CD14-positive monocyte (primary cell): ENCODE results near the gene EIF4G2. TPM values are rescaled to one million over a fixed set of nuclear protein-coding genes. Genes with fewer than 3 reads are reported as not detected.
A peak's percentile ranks its signal among the peaks of the same experiment; 100 is the strongest.

Experiments used
- DNase-seq, 3 donors: peaks; one replicate each; pipeline ENCODE4 v3.0.0-alpha.2; 2011 to 2022
- H2AFZ ChIP-seq: 2 replicates; pipeline ENCODE4 v1.6.0; 2012; ENCODE audit warnings: mild to moderate bottlenecking, low read depth, low read length, inconsistent platforms; ENCODE audit not compliant: insufficient read depth, poor library complexity, severe bottlenecking
- H3K27ac ChIP-seq, 2 donors: 1 replicate in 1 of 2; 2 replicates in 1 of 2; pipeline ENCODE4 v1.5.1; 2012 to 2013; ENCODE audit warnings: low read length in 2 of 2, control low read depth in 1 of 2, inconsistent platforms in 1 of 2, low read depth in 1 of 2, mild to moderate bottlenecking in 1 of 2
- H3K27me3 ChIP-seq, 2 donors: one replicate each; pipeline versions ENCODE4 v1.6.0 to v1.6.1; 2011 to 2013; ENCODE audit warnings: low read length in 2 of 2; ENCODE audit not compliant: control insufficient read depth in 2 of 2, insufficient read depth in 2 of 2
- H3K36me3 ChIP-seq, 2 donors: replicated peaks in 1 of 2; 1 replicate in 1 of 2; 2 replicates in 1 of 2; pipeline versions ENCODE4 v1.5.1 to v1.6.1; 2012 to 2013; ENCODE audit warnings: low read length in 2 of 2, control low read depth in 1 of 2, inconsistent platforms in 1 of 2, mild to moderate bottlenecking in 1 of 2; ENCODE audit not compliant: insufficient read depth in 2 of 2, control insufficient read depth in 1 of 2
- H3K4me1 ChIP-seq, 2 donors: 1 replicate in 1 of 2; 2 replicates in 1 of 2; pipeline versions ENCODE4 v1.5.1 to v1.6.1; 2012 to 2013; ENCODE audit warnings: low read length in 2 of 2, control low read depth in 1 of 2, inconsistent platforms in 1 of 2, mild to moderate bottlenecking in 1 of 2, moderate library complexity in 1 of 2; ENCODE audit not compliant: insufficient read depth in 2 of 2, control insufficient read depth in 1 of 2
- H3K4me2 ChIP-seq: replicated peaks from 2 replicates; pipeline ENCODE3; 2012; ENCODE audit warnings: low read length, moderate library complexity, mild to moderate bottlenecking; ENCODE audit not compliant: poor library complexity, severe bottlenecking; ENCODE audit errors: extremely low read depth
- H3K4me3 ChIP-seq, 3 experiments: fragments of 200-600 bp in 1 of 3; sonication (generic) in 1 of 3; replicated peaks in 1 of 3; 1 replicate in 2 of 3; 2 replicates in 1 of 3; pipeline ENCODE4 v1.5.1; 2011 to 2013; ENCODE audit warnings: low read length in 3 of 3, mild to moderate bottlenecking in 3 of 3, control low read depth in 2 of 3, low read depth in 2 of 3, inconsistent platforms in 1 of 3, moderate library complexity in 1 of 3
- H3K79me2 ChIP-seq: 2 replicates; pipeline ENCODE4 v1.6.0; 2012; ENCODE audit warnings: mild to moderate bottlenecking, control low read depth, inconsistent platforms, low read length, moderate library complexity; ENCODE audit not compliant: insufficient read depth
- H3K9ac ChIP-seq: 2 replicates; pipeline ENCODE4 v1.6.0; 2017; ENCODE audit warnings: low read length, mild to moderate bottlenecking; ENCODE audit not compliant: insufficient read depth, poor library complexity, severe bottlenecking
- H3K9me3 ChIP-seq, 2 donors: replicated peaks in 1 of 2; 1 replicate in 1 of 2; 2 replicates in 1 of 2; pipeline versions ENCODE4 v1.5.1 to v1.6.1; 2012 to 2013; ENCODE audit warnings: low read length in 2 of 2, control low read depth in 1 of 2; ENCODE audit not compliant: control insufficient read depth in 1 of 2, insufficient read depth in 1 of 2
- H4K20me1 ChIP-seq: 2 replicates; pipeline ENCODE4 v1.6.0; 2012; ENCODE audit warnings: mild to moderate bottlenecking, low read length, control low read depth, moderate library complexity; ENCODE audit not compliant: insufficient read depth
- H3K27ac Mint-ChIP-seq, 7 donors: one replicate each; pipeline ENCODE4 v1.8.0; 2020; ENCODE audit warnings: mild to moderate bottlenecking in 7 of 7, mixed read lengths in 7 of 7, moderate library complexity in 6 of 7, inconsistent platforms in 2 of 7
- H3K27me3 Mint-ChIP-seq, 3 donors: one replicate each; pipeline ENCODE4 v1.8.0; 2021 to 2022; ENCODE audit warnings: low read depth in 3 of 3, mild to moderate bottlenecking in 3 of 3, mixed read lengths in 3 of 3, moderate library complexity in 3 of 3, inconsistent platforms in 1 of 3
- H3K36me3 Mint-ChIP-seq, 2 donors: one replicate each; pipeline ENCODE4 v1.8.0; 2020; ENCODE audit warnings: mixed read lengths in 2 of 2, inconsistent platforms in 1 of 2, mild to moderate bottlenecking in 1 of 2
- H3K4me1 Mint-ChIP-seq: one replicate; pipeline ENCODE4 v1.8.0; 2020; ENCODE audit warnings: mild to moderate bottlenecking, mixed read lengths
- H3K4me3 Mint-ChIP-seq, 2 donors: one replicate each; pipeline ENCODE4 v1.8.0; 2020; ENCODE audit warnings: mild to moderate bottlenecking in 2 of 2, mixed read lengths in 2 of 2, moderate library complexity in 1 of 2
- H3K9me3 Mint-ChIP-seq, 7 donors: one replicate each; pipeline ENCODE4 v1.8.0; 2020 to 2022; ENCODE audit warnings: mixed read lengths in 7 of 7, mild to moderate bottlenecking in 6 of 7, moderate library complexity in 6 of 7, inconsistent platforms in 2 of 7
- CTCF ChIP-seq: fragments of 200-600 bp; IDR thresholded peaks from one replicate; pipeline ENCODE4 v1.8.0; 2022; ENCODE audit warnings: antibody characterized with exemption, mild to moderate bottlenecking
- WGBS: methylation state at CpG from one replicate; pipeline ENCODE4 v1.1.5; 2013; ENCODE audit warnings: missing lambda C conversion rate; ENCODE audit not compliant: insufficient coverage; 5-methylcytosine and 5-hydroxymethylcytosine counted together
- intact Hi-C, 2 donors: fragments of 100-400 bp; cut with micrococcal nuclease; formaldehyde crosslinking; loops; one replicate each; pipeline versions ENCODE4 v1.15.0 to v1.15.1; 2023
- polyA plus RNA-seq, 3 donors: library from polyadenylated mRNA; depleted of rRNA in 1 of 3; unstranded in 2 of 3; stranded (reverse) in 1 of 3; fragments of 300-500 nt in 2 of 3; fragments of >200 nt in 1 of 3; fragmentation: Illumina TruSeq in 2 of 3; gene quantifications; 1 replicate in 2 of 3; 2 replicates in 1 of 3; pipeline ENCODE4 v1.2.3, GENCODE V29; 2012 to 2021

Gene EIF4G2
- polyA plus RNA-seq, 3 donors = 334 to 439 (median 386) TPM

DNA sequence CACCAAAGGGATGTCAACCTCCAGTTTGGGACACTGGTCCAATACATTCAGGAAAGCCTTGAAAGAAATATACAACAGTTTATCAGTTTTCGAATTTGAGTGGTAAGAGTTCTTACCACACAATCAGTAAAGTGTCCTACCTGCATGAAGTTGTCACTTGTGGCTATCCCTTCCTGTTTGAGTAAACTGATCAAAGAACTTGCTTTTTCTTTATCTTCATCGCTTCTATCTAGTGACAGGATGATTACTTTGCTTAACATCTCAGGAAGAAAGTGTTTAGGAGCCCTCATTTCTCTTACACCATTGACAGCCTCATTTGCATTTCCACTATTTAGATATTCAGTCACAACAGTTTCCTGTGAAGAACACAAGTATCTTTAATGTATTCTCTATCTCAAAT is 8.4 kb downstream of the EIF4G2 start:
- no peaks in the 10 kb centered on the region for H3K27me3 Mint-ChIP-seq
- Histone ChIP-seq H3K36me3 (peaks cover 89 to 97% of the 10 kb centered on the region in 2 donors), H2AFZ (no peak overlapping the region), H3K79me2 (peaks cover 46% of the 10 kb centered on the region), H3K9ac (no peak overlapping the region), H3K9me3 (no peaks in the 10 kb centered on the region), H3K4me2 (no peak overlapping the region), H3K27ac (peak overlapping the region in 1 of 2 donors; percentile 0), H3K4me3 (no peak overlapping the region), H4K20me1 (peaks cover 84% of the 10 kb centered on the region), H3K27me3 (no peaks in the 10 kb centered on the region), H3K4me1 (peaks cover 29 to 42% of the 10 kb centered on the region in 2 donors)
- no peak for DNase-seq
- no CpG with 5 or more reads among the region's 2 CpGs for WGBS
- peaks cover 93 to 94% of the 10 kb centered on the region in 2 donors for H3K36me3 Mint-ChIP-seq
- peak overlapping the region in 4 of 7 donors; percentile 27 to 89 (median 68) for H3K27ac Mint-ChIP-seq
- intact Hi-C loops = loop anchor here in 1 of 2 donors (10.0 kb wide), 1 partner anchor 1045 kb away; the partner anchor contains the start of gene USP47
- no peaks in the 10 kb centered on the region for H3K9me3 Mint-ChIP-seq
- no peak overlapping the region for H3K4me3 Mint-ChIP-seq
- peaks cover 34% of the 10 kb centered on the region for H3K4me1 Mint-ChIP-seq
- TF ChIP-seq CTCF = no peak

GRCh38 chr11:10798330-10798928 is 10.3 kb downstream of the EIF4G2 start:
- Histone ChIP-seq H3K4me1 (peaks cover 29 to 35% of the 10 kb centered on the region in 2 donors), H3K9me3 (no peaks in the 10 kb centered on the region), H3K27ac (peak overlapping the region; percentile 71 to 80), H4K20me1 (peaks cover 65% of the 10 kb centered on the region), H2AFZ (no peak overlapping the region), H3K36me3 (peaks cover 70 to 79% of the 10 kb centered on the region in 2 donors), H3K27me3 (no peaks in the 10 kb centered on the region), H3K4me2 (peak overlapping the region; percentile 28), H3K4me3 (peak overlapping the region in 1 of 3 experiments; percentile 9), H3K9ac (no peak overlapping the region), H3K79me2 (peaks cover 27% of the 10 kb centered on the region)
- no peak for TF ChIP-seq CTCF
- intact Hi-C loops = loop anchor here in 1 of 2 donors (10.0 kb wide), 1 partner anchor 986 kb away; no protein-coding TSS in a partner anchor
- Mint-ChIP-seq H3K27ac (peak overlapping the region; percentile 89 to 97 (median 94)), H3K4me3 (no peak overlapping the region), H3K4me1 (peaks cover 38% of the 10 kb centered on the region), H3K27me3 (peaks cover 1 to 12% (median 2%) of the 10 kb centered on the region in 3 donors), H3K9me3 (peaks cover 0 to 4% (median 0%) of the 10 kb centered on the region in 7 donors), H3K36me3 (peaks cover 78 to 80% of the 10 kb centered on the region in 2 donors)
- DNase-seq = peak; percentile 23 to 50 (median 35)
- WGBS = 85% methylated on average over 2 of the region's 4 CpGs
